ENCODE results near the gene ZNF79. TPM values are rescaled to one million over a fixed set of nuclear protein-coding genes. Genes with fewer than 3 reads are reported as not detected.

Gene ZNF79
- total and polyA plus RNA-seq, 8 donors, result 3.4 to 5.2 (median 4.0) TPM

DNA sequence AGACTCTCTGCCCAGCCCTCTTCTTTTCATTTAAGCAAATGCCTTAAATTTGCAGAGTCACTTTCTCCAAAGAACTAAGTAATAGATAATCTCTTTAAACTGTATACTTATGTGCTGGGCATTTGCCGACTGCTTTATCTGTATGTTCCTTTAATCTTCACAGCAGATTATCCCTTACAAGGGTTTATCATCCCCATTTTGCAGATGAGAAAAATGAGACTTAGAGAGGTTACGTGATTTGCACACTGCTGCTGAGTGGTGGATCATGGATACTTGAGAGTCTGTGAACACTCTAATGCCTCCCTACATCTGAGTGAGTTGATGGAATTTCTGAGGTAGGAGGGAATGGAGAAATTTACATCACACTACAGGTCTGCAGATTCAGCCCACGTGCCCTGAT is 4.2 kb downstream of the ZNF79 start:
- Histone ChIP-seq H3K4me3 (no peak overlapping the region), H3K9me3 (no peaks in the 10 kb centered on the region), H3K27ac (no peak overlapping the region), H3K27me3 (no peaks in the 10 kb centered on the region), H3K36me3 (peaks cover 0 to 18% (median 3%) of the 10 kb centered on the region in 3 donors), H3K4me1 (peaks cover 0 to 9% (median 0%) of the 10 kb centered on the region in 3 donors)
- no peak for FAIRE-seq
- intact Hi-C loops (cut with DNase I), result no loop called here
- 70 to 83% methylated on average over 3 of the region's 3 CpGs for WGBS, 2 donors
- ATAC-seq, result no peak
- TF ChIP-seq CTCF (IDR thresholded peaks at IDR 0.05), result no peak
- DNase-seq, result no peak

- 93 to 96% methylated on average over 8 of the region's 8 CpGs for WGBS, 2 donors
- no peak for FAIRE-seq
Observed at GRCh38 chr9:127430415-127430814, 6.2 kb downstream of the ZNF79 start.

DNA sequence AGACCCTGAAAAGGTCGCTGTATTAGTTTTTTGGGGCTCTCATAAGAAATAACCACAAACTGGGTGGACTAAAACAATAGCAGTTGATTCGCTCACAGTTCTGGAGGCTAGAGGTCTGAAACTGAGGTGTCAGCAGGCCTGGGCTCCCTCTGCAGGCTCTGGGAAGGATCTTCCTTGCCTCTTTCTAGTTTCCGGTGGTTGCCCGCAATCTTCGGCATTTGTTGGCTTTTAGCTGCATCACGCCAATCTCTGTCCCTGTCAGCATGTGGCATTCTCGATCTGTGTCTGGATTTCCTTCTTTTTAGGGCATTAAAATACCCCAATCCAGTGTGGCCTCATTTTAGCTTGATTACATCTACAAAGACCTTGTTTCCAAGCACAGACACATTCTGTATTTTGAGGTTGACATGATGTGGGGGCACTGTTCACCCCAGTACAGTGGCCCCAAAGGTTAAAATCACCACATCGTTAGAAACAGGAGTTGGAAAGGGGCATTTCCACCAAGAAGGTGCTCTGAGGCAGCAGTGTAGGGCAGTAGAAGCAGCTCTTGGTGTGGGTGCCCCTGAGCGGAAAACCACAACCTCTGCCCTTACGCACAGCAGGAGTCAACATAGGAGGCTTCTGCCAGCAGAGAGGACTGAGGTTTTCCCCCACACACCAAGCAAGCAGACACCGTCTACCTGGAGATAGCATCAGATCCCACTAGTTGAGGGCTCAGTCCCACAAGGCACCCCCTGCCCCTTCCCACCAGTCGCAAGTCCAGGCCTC is 13.5 kb downstream of the ZNF79 start:
- DNase-seq (no peak), ATAC-seq (no peak), FAIRE-seq (no peak)
- no peak for TF ChIP-seq CTCF (IDR thresholded peaks at IDR 0.05)
- Histone ChIP-seq H3K4me3 (no peak overlapping the region), H3K9me3 (no peaks in the 10 kb centered on the region), H3K4me1 (no peaks in the 10 kb centered on the region), H3K36me3 (peaks cover 7 to 62% (median 41%) of the 10 kb centered on the region in 3 donors), H3K27me3 (no peaks in the 10 kb centered on the region), H3K27ac (no peak overlapping the region)
- WGBS, 2 donors, result 83 to 88% methylated on average over 12 of the region's 12 CpGs
- intact Hi-C loops (cut with DNase I), result no loop called here

More at GRCh38 chr9:127430415-127430814, 6.2 kb downstream of the ZNF79 start:
- Histone ChIP-seq H3K9me3 (no peaks in the 10 kb centered on the region), H3K4me1 (peaks cover 0 to 4% (median 0%) of the 10 kb centered on the region in 3 donors), H3K27ac (no peak overlapping the region), H3K36me3 (peaks cover 3 to 38% (median 13%) of the 10 kb centered on the region in 3 donors), H3K4me3 (no peak overlapping the region), H3K27me3 (no peaks in the 10 kb centered on the region)
- ATAC-seq (no peak), DNase-seq (no peak)
- intact Hi-C loops (cut with DNase I), result no loop called here
- no peak for TF ChIP-seq CTCF (IDR thresholded peaks at IDR 0.05)

DNA sequence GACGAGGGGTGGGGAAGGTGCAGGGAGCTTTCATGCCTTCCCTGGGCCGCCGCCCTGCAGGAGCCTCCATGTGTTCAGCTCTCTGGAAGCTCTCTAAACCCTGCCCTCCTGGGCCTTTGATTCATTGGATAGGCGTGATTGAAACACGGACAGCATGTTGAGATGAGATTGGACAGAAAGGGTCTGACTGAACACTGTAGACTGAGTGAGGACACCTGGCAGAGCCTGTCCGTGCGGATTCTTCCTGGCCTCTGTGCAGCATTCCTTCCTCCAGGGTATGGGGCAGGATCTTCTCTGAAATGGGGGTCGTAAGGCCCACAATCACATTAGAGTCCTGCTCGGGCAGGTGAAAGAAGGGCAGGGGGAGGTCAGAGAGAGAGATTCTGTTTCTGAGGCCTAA is 14.2 kb downstream of the ZNF79 start:
- DNase-seq (no peak), FAIRE-seq (no peak), ATAC-seq (no peak)
- Histone ChIP-seq H3K27me3 (no peaks in the 10 kb centered on the region), H3K36me3 (peaks cover 7 to 58% (median 40%) of the 10 kb centered on the region in 3 donors), H3K4me3 (no peak overlapping the region), H3K27ac (no peak overlapping the region), H3K9me3 (no peaks in the 10 kb centered on the region), H3K4me1 (no peaks in the 10 kb centered on the region)
- WGBS, 2 donors, result 94 to 98% methylated on average over 9 of the region's 9 CpGs
- no peak for TF ChIP-seq CTCF (IDR thresholded peaks at IDR 0.05)
- intact Hi-C loops (cut with DNase I), result no loop called here

DNA sequence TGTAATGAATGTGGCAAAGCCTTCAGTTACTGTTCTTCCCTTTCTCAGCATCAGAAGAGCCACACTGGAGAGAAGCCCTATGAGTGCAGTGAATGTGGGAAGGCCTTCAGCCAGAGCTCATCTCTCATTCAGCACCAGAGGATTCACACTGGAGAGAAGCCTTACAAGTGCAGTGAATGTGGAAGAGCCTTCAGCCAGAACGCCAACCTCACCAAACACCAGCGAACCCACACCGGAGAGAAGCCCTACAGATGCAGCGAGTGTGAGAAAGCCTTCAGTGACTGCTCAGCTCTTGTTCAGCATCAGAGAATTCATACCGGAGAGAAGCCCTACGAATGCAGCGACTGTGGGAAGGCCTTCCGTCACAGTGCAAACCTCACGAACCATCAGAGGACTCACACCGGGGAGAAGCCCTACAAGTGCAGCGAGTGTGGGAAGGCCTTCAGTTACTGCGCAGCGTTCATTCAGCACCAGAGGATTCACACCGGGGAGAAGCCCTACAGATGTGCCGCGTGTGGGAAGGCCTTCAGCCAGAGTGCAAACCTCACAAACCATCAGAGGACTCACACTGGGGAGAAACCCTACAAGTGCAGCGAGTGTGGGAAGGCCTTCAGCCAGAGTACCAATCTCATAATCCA is 20.2 kb downstream of the ZNF79 start:
- FAIRE-seq (no peak), ATAC-seq (no peak), DNase-seq (no peak)
- H3K9me3 ChIP-seq, result no peaks in the 10 kb centered on the region
- no peaks in the 10 kb centered on the region for H3K27me3 ChIP-seq
- H3K27ac ChIP-seq, result no peak overlapping the region
- H3K4me3 ChIP-seq, result no peak overlapping the region
- intact Hi-C loops (cut with DNase I), result no loop called here
- WGBS, 2 donors, result 93 to 95% methylated on average over 17 of the region's 17 CpGs
- no peak for TF ChIP-seq CTCF (IDR thresholded peaks at IDR 0.05)
- peaks cover 0 to 8% (median 3%) of the 10 kb centered on the region in 3 donors for H3K4me1 ChIP-seq
- H3K36me3 ChIP-seq, result peaks cover 12 to 46% (median 13%) of the 10 kb centered on the region in 3 donors

Data from pancreas (tissue), 10 donors.